Smooth muscle cell of the brain vasculature (primary cell): ENCODE measurements around the gene NINJ2.
"Not testable (repeated sequence)": the region's sequence is repeated elsewhere in the genome, so short reads cannot be mapped to it uniquely, and the experiment has no call there.

Source experiments
- DNase-seq: peaks from one replicate; pipeline ENCODE4 v3.0.0-alpha.2; 2012; ENCODE audit warnings: low read depth, low spot score

NINJ2 gene

GRCh38 chr12:586318-587071 is 76.8 kb downstream of the NINJ2 start:
- DNase-seq, result no peak

GRCh38 chr12:585062-586061 is 77.9 kb downstream of the NINJ2 start:
- no peak for DNase-seq

- DNase-seq, result no peak
These were observed 79.9 kb downstream of the NINJ2 start for GRCh38 chr12:583251-583869.

GRCh38 chr12:581746-582145 is 81.5 kb downstream of the NINJ2 start:
- DNase-seq, result no peak

GRCh38 chr12:581321-581720 is 81.9 kb downstream of the NINJ2 start:
- DNase-seq, result no peak

GRCh38 chr12:580813-581212 is 82.4 kb downstream of the NINJ2 start:
- no peak for DNase-seq

GRCh38 chr12:579420-580110 is 83.7 kb downstream of the NINJ2 start:
- no peak for DNase-seq

- DNase-seq, result no peak
These were observed 84.4 kb downstream of the NINJ2 start for GRCh38 chr12:578748-579419.

- DNase-seq, result not testable (repeated sequence)
These were observed 85.1 kb downstream of the NINJ2 start for GRCh38 chr12:577994-578747.

- DNase-seq, result no peak
These were observed 86.6 kb downstream of the NINJ2 start for GRCh38 chr12:576615-577110.

- no peak for DNase-seq
These were observed 87.2 kb downstream of the NINJ2 start for GRCh38 chr12:575948-576614.

- DNase-seq, result no peak
These were observed 88.1 kb downstream of the NINJ2 start for GRCh38 chr12:575129-575502.

- DNase-seq, result no peak
These were observed 88.6 kb downstream of the NINJ2 start for GRCh38 chr12:574475-575128.

- no peak for DNase-seq
These were observed 90.0 kb downstream of the NINJ2 start for GRCh38 chr12:573232-573631.

- no peak for DNase-seq
These were observed 90.7 kb downstream of the NINJ2 start for GRCh38 chr12:572532-572899.

- no peak for DNase-seq
These were observed 91.3 kb downstream of the NINJ2 start for GRCh38 chr12:571795-572531.

- no peak for DNase-seq
These were observed 92.1 kb downstream of the NINJ2 start for GRCh38 chr12:570921-571794.
